ENCODE results near the gene CHRNB4. TPM values are rescaled to one million over a fixed set of nuclear protein-coding genes. Genes with fewer than 3 reads are reported as not detected.

Gene CHRNB4
- total RNA-seq, 2 donors from 2014 or later = 0.22 to 0.70 TPM

GRCh38 chr15:78626381-78626995, 14.5 kb downstream of the CHRNB4 start:
- Histone ChIP-seq H3K4me3 (ENCODE audit: low read length) (no peak overlapping the region), H3K9ac (ENCODE audit: extremely low read depth, low read length, poor library complexity, severe bottlenecking) (no peak overlapping the region), H3K27ac (ENCODE audit: low read depth, low read length) (no peak overlapping the region), H3K9me3 (ENCODE audit: control insufficient read depth, low read length) (no peaks in the 10 kb centered on the region), H3K4me1 (ENCODE audit: control insufficient read depth, insufficient read depth, low read length) (no peaks in the 10 kb centered on the region), H3K27me3 (ENCODE audit: control insufficient read depth, insufficient read depth, low read length, poor library complexity, severe bottlenecking) (peaks cover 20% of the 10 kb centered on the region), H3K36me3 (ENCODE audit: control insufficient read depth, insufficient read depth, low read length) (no peaks in the 10 kb centered on the region)
- TF ChIP-seq CTCF (conservative IDR thresholded peaks at IDR 0.05) = no peak
- no peak overlapping the region for H3K4me3 Mint-ChIP-seq
- peaks cover 20% of the 10 kb centered on the region for H3K27me3 Mint-ChIP-seq (ENCODE audit: insufficient read depth)
- H3K36me3 Mint-ChIP-seq (ENCODE audit: low read depth) = peaks cover 2% of the 10 kb centered on the region
- DNase-seq = no peak
- H3K9me3 Mint-ChIP-seq = no peaks in the 10 kb centered on the region
- WGBS, 2 experiments (ENCODE audit: insufficient coverage in 1 of 2, insufficient read length in 1 of 2) = 91 to 97% methylated on average over 3 to 5 of the region's 6 CpGs
- H3K27ac Mint-ChIP-seq = no peak overlapping the region
- no peaks in the 10 kb centered on the region for H3K4me1 Mint-ChIP-seq

DNA sequence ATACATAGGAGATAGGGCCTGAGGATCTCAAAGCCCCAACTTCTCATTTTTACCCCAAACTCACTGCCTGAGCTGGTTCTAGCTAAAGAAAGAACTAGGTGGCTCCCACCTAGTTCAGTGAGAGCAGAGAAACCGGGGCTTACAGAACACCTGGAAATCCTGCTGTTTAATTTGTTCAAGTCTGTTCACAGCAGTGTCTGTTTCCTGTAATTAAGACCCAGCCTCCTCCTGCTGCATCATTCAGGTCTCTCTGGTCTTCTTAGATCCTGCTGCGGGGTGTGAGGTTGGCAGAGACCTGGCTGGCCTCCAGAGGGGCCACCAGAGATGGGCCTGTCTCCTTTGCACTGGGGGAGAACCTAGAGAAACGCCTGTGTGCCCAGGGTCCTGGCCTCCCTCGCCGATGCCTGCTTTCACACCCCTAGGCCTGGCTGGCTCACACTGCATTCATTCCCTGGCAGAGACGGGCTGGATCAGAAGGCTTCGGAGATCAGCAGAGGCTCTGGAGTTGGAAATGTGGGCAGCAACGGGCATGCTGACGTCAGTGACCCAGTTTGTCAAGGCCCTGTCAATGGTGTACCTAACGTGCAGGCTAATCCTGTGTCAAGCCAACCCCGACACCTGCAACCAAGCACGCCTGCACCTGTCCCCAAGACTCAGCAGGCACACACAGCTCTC, 15.3 kb downstream of the CHRNB4 start:
- TF ChIP-seq CTCF (conservative IDR thresholded peaks at IDR 0.05) = no peak
- WGBS, 2 experiments (ENCODE audit: insufficient coverage in 1 of 2, insufficient read length in 1 of 2) = 86 to 92% methylated on average over 7 to 12 of the region's 12 CpGs
- H3K4me1 ChIP-seq (ENCODE audit: control insufficient read depth, insufficient read depth, low read length) = no peaks in the 10 kb centered on the region
- H3K4me3 Mint-ChIP-seq = no peak overlapping the region
- H3K27ac ChIP-seq (ENCODE audit: low read depth, low read length) = no peak overlapping the region
- no peak overlapping the region for H3K4me3 ChIP-seq (ENCODE audit: low read length)
- no peak for DNase-seq
- no peaks in the 10 kb centered on the region for H3K4me1 Mint-ChIP-seq
- H3K9me3 ChIP-seq (ENCODE audit: control insufficient read depth, low read length) = no peaks in the 10 kb centered on the region
- H3K27me3 Mint-ChIP-seq (ENCODE audit: insufficient read depth) = peaks cover 27% of the 10 kb centered on the region
- H3K9ac ChIP-seq (ENCODE audit: extremely low read depth, low read length, poor library complexity, severe bottlenecking) = no peak overlapping the region
- H3K9me3 Mint-ChIP-seq = no peaks in the 10 kb centered on the region
- H3K36me3 Mint-ChIP-seq (ENCODE audit: low read depth) = peaks cover 2% of the 10 kb centered on the region
- peaks cover 25% of the 10 kb centered on the region for H3K27me3 ChIP-seq (ENCODE audit: control insufficient read depth, insufficient read depth, low read length, poor library complexity, severe bottlenecking)
- H3K27ac Mint-ChIP-seq = no peak overlapping the region
- H3K36me3 ChIP-seq (ENCODE audit: control insufficient read depth, insufficient read depth, low read length) = no peaks in the 10 kb centered on the region

GRCh38 chr15:78624651-78625590, 16.1 kb downstream of the CHRNB4 start:
- Histone ChIP-seq H3K4me3 (ENCODE audit: low read length) (no peak overlapping the region), H3K9me3 (ENCODE audit: control insufficient read depth, low read length) (no peaks in the 10 kb centered on the region), H3K27ac (ENCODE audit: low read depth, low read length) (no peak overlapping the region), H3K27me3 (ENCODE audit: control insufficient read depth, insufficient read depth, low read length, poor library complexity, severe bottlenecking) (peaks cover 32% of the 10 kb centered on the region), H3K36me3 (ENCODE audit: control insufficient read depth, insufficient read depth, low read length) (no peaks in the 10 kb centered on the region), H3K9ac (ENCODE audit: extremely low read depth, low read length, poor library complexity, severe bottlenecking) (no peak overlapping the region), H3K4me1 (ENCODE audit: control insufficient read depth, insufficient read depth, low read length) (no peaks in the 10 kb centered on the region)
- Mint-ChIP-seq H3K4me3 (no peak overlapping the region), H3K9me3 (no peaks in the 10 kb centered on the region), H3K27me3 (ENCODE audit: insufficient read depth) (peaks cover 29% of the 10 kb centered on the region), H3K4me1 (no peaks in the 10 kb centered on the region), H3K27ac (no peak overlapping the region), H3K36me3 (ENCODE audit: low read depth) (peaks cover 2% of the 10 kb centered on the region)
- TF ChIP-seq CTCF (conservative IDR thresholded peaks at IDR 0.05) = no peak
- WGBS, 2 experiments (ENCODE audit: insufficient coverage in 1 of 2, insufficient read length in 1 of 2) = 92 to 93% methylated on average over 9 to 16 of the region's 17 CpGs
- DNase-seq = no peak

Data from endodermal cell (in vitro differentiated cells).